Duodenal mucosa (tissue), 2 donors: ENCODE results near the gene DLST.

ENCODE experiments used
- H3K27ac ChIP-seq: one replicate; pipeline ENCODE4 v1.7.0; 2013; ENCODE audit warnings: low read depth, low read length
- H3K27me3 ChIP-seq, 2 donors: one replicate each; pipeline ENCODE4 v1.7.0; 2013; ENCODE audit warnings: low read length in 2 of 2, control low read depth in 1 of 2; ENCODE audit not compliant: insufficient read depth in 2 of 2, control insufficient read depth in 1 of 2
- H3K36me3 ChIP-seq, 2 donors: one replicate each; pipeline ENCODE4 v1.7.0; 2013; ENCODE audit warnings: low read length in 2 of 2, control low read depth in 1 of 2; ENCODE audit not compliant: insufficient read depth in 2 of 2, control insufficient read depth in 1 of 2
- H3K4me1 ChIP-seq, 2 donors: one replicate each; pipeline ENCODE4 v1.7.0; 2013; ENCODE audit warnings: low read length in 2 of 2, control low read depth in 1 of 2; ENCODE audit not compliant: insufficient read depth in 2 of 2, control insufficient read depth in 1 of 2
- H3K4me3 ChIP-seq, 2 donors: one replicate each; pipeline ENCODE4 v1.7.0; 2013; ENCODE audit warnings: low read length in 2 of 2, low read depth in 1 of 2
- H3K9ac ChIP-seq, 2 donors: one replicate each; pipeline ENCODE4 v1.7.0; 2013; ENCODE audit warnings: low read length in 2 of 2, low read depth in 1 of 2
- H3K9me3 ChIP-seq, 2 donors: one replicate each; pipeline ENCODE4 v1.7.0; 2013; ENCODE audit warnings: low read length in 2 of 2, control low read depth in 1 of 2; ENCODE audit not compliant: control insufficient read depth in 1 of 2

DLST gene

DNA sequence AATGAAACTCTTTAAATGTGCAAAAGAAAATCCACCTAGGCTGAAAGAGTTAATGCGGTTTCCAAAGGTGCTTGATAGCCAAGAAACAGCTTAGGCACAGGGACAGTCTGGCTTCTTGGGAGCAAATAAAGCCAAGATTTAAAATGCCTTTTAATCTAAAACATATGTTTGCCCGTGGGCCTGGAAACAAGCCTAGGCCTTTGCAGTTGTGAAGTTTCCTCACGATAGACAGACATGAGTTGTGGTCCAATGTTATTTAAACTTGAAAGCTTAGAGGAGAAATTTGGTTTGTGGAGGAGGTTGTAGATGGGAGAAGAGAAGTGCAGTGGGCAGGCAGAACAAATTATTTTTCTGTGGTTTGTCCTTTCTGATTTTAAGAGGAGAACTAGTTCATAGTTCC lies 35.5 kb upstream of the DLST start:
- Histone ChIP-seq H3K27ac (no peak overlapping the region), H3K4me3 (no peak overlapping the region), H3K36me3 (no peaks in the 10 kb centered on the region), H3K9me3 (no peaks in the 10 kb centered on the region), H3K9ac (no peak overlapping the region), H3K4me1 (peaks cover 0 to 2% of the 10 kb centered on the region in 2 donors), H3K27me3 (no peaks in the 10 kb centered on the region)

DNA sequence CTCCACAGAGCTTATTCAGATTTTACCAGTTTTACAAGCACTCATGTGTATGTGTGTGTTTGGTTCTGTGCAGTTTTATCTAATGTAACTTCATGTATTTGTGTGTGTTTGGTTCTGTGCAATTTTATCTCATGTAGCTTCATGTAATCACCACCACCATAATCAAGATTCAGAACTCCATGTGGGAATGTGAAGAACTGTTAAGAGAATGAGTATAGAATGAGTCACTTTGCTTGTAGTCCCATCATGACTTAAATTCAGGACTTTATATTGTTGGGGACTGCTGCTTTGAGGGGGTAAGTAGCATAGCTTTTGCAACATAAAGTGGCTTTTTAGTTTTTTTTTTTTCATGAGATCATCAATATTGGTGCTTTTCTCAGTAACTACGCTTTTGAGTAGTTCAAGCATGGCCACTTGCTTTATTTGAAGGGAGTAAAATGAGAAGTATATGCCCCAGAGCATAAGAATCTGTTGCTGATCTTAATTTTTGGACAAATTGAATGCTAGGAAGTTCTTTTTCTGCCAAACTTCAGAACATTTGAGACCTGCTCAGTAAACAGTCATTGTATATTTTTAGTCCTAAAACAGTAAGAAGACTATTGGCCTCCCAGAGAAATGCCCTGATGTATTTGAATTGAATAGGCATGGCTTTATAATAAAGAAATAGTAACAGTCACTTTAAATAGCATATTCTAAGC lies 34.6 kb upstream of the DLST start:
- Histone ChIP-seq H3K36me3 (no peaks in the 10 kb centered on the region), H3K9ac (no peak overlapping the region), H3K4me1 (no peaks in the 10 kb centered on the region), H3K27me3 (no peaks in the 10 kb centered on the region), H3K9me3 (no peaks in the 10 kb centered on the region), H3K4me3 (no peak overlapping the region), H3K27ac (no peak overlapping the region)

DNA sequence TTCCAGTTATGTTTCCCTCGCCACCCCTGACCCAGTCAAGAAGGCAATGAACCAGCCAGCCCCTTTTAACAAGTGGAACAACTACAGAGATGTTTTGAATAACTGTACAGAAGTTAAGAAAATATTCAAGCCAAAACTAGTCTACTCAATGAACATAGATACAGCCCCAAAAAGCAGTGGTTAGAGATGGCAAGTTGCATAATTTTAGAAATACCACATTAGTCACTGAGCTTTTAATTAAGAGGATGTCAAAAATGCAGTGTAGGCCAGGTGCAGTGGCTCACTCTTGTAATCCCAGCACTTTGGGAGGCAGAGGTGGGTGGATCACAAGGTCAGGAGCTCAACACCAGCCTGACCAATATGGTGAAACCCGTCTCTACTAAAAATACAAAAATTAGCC lies 32.9 kb upstream of the DLST start:
- H3K4me1 ChIP-seq, result peaks cover 2 to 9% of the 10 kb centered on the region in 2 donors
- H3K36me3 ChIP-seq, result no peaks in the 10 kb centered on the region
- H3K9ac ChIP-seq, result no peak overlapping the region

DNA sequence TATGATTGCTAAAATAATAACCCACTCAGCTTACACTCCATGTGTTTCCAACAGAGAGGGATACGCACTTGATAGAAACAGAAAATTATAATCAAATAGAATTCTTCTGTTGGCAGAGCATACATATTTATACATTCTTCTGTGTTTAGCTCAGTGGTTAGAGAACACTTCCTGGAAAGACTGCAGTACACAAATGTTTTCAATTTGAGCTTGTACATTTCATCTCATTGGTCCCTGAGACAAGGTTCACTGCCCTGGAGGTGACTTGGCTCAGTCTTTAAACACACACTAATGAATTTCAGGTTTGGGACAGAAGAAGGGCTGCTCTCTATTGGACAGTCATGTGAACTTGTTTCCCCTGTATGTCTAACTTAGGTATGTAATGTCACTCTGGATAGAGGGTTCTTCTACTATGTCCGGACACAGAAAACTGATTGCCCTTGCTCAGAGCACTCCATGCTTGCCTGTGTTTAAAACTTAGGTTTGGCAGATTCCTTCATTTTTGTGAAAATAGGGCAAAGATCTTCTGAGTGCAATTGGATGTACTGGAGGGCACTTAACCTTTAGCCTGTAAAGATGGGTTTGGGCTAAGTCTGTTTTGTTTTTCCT lies 28.7 kb upstream of the DLST start:
- H3K27me3 ChIP-seq, result no peaks in the 10 kb centered on the region
- no peak overlapping the region for H3K4me3 ChIP-seq
- peaks cover 17 to 24% of the 10 kb centered on the region in 2 donors for H3K4me1 ChIP-seq
- peak overlapping the region; percentile 35 for H3K27ac ChIP-seq
- H3K9me3 ChIP-seq, result no peaks in the 10 kb centered on the region
- no peaks in the 10 kb centered on the region for H3K36me3 ChIP-seq
- H3K9ac ChIP-seq, result peak overlapping the region in 1 of 2 donors; percentile 22

More for the DNA sequence above, 32.9 kb upstream of the DLST start:
- H3K27ac ChIP-seq, result no peak overlapping the region
- H3K9me3 ChIP-seq, result no peaks in the 10 kb centered on the region
- H3K27me3 ChIP-seq, result no peaks in the 10 kb centered on the region
- H3K4me3 ChIP-seq, result no peak overlapping the region

DNA sequence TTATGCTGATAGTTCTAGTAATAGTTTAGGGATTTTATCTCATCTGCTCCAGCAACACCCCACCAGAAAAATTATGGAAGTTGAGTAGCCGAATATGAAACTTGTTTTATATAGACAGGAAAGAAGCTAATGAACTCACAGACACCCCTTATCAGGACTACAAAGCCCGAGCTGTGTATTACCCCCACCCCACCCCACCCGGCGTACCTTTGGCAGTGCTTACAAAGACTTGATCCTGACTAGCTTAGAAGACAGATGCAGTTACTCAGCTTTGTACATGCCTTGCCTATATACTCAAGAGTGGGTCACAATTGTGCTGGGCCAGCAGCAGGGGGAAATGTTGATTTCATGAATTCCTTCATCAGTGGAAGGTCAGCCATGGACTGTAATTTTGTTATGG lies 28.1 kb upstream of the DLST start:
- H3K36me3 ChIP-seq, result no peaks in the 10 kb centered on the region
- H3K4me1 ChIP-seq, result peaks cover 17 to 24% of the 10 kb centered on the region in 2 donors
- H3K4me3 ChIP-seq, result no peak overlapping the region
- no peaks in the 10 kb centered on the region for H3K9me3 ChIP-seq
- no peaks in the 10 kb centered on the region for H3K27me3 ChIP-seq
- no peak overlapping the region for H3K27ac ChIP-seq
- no peak overlapping the region for H3K9ac ChIP-seq

DNA sequence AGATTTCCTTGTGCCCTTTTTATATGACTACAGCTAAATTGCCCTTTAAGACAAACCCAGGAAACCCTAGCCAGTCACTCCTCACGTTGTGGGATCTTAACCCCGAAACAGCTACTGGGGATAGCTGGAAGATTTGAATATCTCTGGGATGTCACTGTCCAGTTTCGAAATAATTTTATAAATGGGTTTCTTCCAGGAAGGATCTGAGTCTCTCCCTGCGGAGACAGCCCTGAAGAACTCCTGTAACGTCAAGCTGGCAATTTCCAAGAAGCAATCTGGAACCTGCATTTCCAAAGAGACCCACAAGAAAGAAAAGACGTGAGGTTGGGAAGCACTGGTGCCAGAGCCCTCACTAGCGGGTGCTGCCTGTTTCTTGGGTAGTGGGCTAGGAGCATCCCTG lies 26.7 kb upstream of the DLST start:
- Histone ChIP-seq H3K27me3 (no peaks in the 10 kb centered on the region), H3K4me3 (no peak overlapping the region), H3K9me3 (no peaks in the 10 kb centered on the region), H3K36me3 (no peaks in the 10 kb centered on the region), H3K9ac (no peak overlapping the region), H3K27ac (no peak overlapping the region), H3K4me1 (peaks cover 17 to 24% of the 10 kb centered on the region in 2 donors)

DNA sequence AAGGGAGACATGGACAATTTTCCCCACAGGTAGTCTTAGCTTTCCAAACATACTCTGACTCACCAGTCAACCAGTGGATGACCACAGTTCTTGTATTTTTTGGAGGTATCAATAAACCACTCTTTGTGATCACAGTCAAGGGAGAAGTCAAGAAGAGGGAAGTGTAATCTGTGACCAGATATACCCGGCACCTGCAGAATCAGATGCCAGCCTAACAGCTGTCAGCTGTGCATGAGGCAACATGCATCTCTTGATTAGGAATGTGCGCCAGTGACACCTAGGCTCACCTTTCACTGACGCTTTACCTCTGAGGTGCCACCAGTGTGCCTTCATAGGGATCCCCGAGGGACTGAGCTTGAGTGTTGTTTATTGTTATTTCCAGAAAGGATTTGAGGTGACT lies 25.8 kb upstream of the DLST start:
- Histone ChIP-seq H3K9ac (no peak overlapping the region), H3K27ac (no peak overlapping the region), H3K36me3 (no peaks in the 10 kb centered on the region), H3K27me3 (no peaks in the 10 kb centered on the region), H3K9me3 (no peaks in the 10 kb centered on the region), H3K4me1 (peaks cover 17 to 24% of the 10 kb centered on the region in 2 donors), H3K4me3 (no peak overlapping the region)

DNA sequence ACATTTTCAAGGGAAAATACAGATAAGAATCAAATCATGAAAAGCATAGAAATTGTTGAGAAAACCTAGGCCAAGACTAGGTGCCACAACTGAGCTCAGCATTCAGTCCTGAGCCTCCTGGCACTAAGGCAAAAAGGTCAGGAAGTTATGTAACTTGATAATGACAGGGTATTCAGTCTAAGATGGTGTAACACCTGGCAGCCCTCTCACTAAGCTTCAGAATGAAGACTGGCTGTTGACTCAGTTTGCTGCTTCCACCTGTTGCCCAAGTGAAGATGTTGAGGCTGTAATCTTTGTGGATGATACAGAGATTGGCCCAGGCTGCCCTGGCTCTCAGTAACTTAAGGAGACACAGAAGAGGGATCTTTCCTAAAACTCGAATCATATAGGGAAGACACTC lies 25.4 kb upstream of the DLST start:
- no peaks in the 10 kb centered on the region for H3K27me3 ChIP-seq
- no peaks in the 10 kb centered on the region for H3K36me3 ChIP-seq
- no peak overlapping the region for H3K27ac ChIP-seq
- peaks cover 17 to 24% of the 10 kb centered on the region in 2 donors for H3K4me1 ChIP-seq
- H3K9me3 ChIP-seq, result no peaks in the 10 kb centered on the region
- no peak overlapping the region for H3K4me3 ChIP-seq
- H3K9ac ChIP-seq, result no peak overlapping the region

DNA sequence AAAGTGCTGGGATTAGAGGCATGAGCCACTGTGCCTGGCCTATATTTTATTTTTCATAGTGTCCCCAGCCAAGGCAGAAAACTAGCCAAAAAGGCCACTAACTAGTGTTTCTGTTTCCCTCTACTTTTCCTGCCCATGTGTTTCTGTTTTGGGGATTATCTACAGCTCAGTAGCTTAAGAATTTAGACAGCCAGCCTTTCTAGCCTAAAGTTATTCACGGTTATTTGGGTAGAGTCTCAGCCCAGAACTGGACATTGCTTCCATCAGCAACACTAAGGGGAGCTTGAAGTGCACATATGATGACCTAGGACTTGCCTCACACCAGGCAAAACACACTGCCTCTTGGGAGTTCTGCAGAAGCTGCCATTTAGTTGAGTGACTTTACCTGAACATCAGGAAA lies 23.7 kb upstream of the DLST start:
- Histone ChIP-seq H3K4me1 (peaks cover 17 to 22% of the 10 kb centered on the region in 2 donors), H3K4me3 (no peak overlapping the region), H3K9me3 (no peaks in the 10 kb centered on the region), H3K9ac (no peak overlapping the region), H3K27me3 (no peaks in the 10 kb centered on the region), H3K27ac (no peak overlapping the region), H3K36me3 (no peaks in the 10 kb centered on the region)

DNA sequence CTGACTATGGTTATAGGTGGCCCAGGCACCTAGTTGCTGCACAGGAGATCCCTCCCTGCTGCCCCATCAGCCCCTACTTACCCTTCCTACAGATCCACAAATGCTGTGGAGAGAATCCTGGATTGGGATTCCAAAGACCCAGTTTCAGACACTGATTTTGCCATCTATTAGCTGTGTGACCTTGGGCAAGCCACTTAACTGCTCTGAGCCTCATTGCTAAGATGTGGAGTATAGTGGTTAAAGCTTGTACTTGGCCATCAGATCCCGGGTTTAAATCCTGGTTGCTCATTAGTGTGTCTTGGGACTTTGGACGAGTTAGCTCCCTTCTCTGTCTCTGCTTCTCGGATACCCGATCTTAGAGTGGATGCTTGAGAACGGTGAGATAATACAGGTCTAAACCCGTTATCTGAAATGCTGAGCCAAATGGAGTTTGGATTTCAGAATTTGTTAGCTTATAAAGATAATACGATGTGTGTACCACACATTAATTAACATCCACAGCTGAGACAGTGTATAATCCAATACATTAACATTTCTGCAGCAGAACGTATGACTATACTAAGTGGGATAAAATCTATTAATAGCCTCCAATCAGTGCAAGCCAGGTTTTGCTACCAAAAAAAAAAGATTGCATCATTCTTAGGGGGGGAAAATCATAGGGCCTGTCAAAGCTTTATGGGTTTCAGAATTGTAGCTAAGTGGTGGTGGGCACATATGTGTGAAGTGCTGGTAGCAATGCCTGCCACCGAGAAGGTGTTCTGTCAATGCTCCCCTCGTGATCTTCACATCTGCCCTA lies 21.8 kb upstream of the DLST start:
- Histone ChIP-seq H3K27ac (no peak overlapping the region), H3K9me3 (no peaks in the 10 kb centered on the region), H3K9ac (peak overlapping the region in 1 of 2 donors; percentile 1), H3K36me3 (no peaks in the 10 kb centered on the region), H3K4me1 (peaks cover 9 to 11% of the 10 kb centered on the region in 2 donors), H3K27me3 (no peaks in the 10 kb centered on the region), H3K4me3 (no peak overlapping the region)
